Kidney (tissue), 14 donors: ENCODE measurements around the gene EBF3. TPM values are rescaled to one million over a fixed set of nuclear protein-coding genes. Genes with fewer than 3 reads are reported as not detected.

Experiments
- DNase-seq, 5 donors: peaks; one replicate each; pipeline ENCODE4 v3.0.0-alpha.2; 2013 to 2020
- FAIRE-seq: peaks from 2 replicates; lab custom pipeline; 2012; peaks lifted over from hg19 to GRCh38; lab: Jason Lieb, UNC
- H3K27ac ChIP-seq, 2 donors: one replicate each; pipeline ENCODE4 v1.7.0; 2013; ENCODE audit warnings: low read depth in 2 of 2, low read length in 2 of 2, inconsistent platforms in 1 of 2
- H3K27me3 ChIP-seq: one replicate; pipeline ENCODE4 v1.7.1; 2013; ENCODE audit warnings: low read length, inconsistent platforms; ENCODE audit not compliant: control insufficient read depth, insufficient read depth
- H3K36me3 ChIP-seq, 3 donors: one replicate each; pipeline versions ENCODE4 v1.7.0 to v1.7.1; 2013; ENCODE audit warnings: low read length in 3 of 3, control low read depth in 1 of 3, inconsistent platforms in 1 of 3; ENCODE audit not compliant: insufficient read depth in 3 of 3, control insufficient read depth in 2 of 3
- H3K4me1 ChIP-seq, 3 donors: one replicate each; pipeline versions ENCODE4 v1.7.0 to v1.7.1; 2013; ENCODE audit warnings: low read length in 3 of 3, inconsistent platforms in 1 of 3, low read depth in 1 of 3; ENCODE audit not compliant: control insufficient read depth in 2 of 3, insufficient read depth in 2 of 3
- H3K4me3 ChIP-seq, 3 donors: one replicate each; pipeline versions ENCODE4 v1.7.0 to v1.8.1; 2013; ENCODE audit warnings: low read length in 3 of 3, control low read depth in 1 of 3, inconsistent platforms in 1 of 3
- H3K9ac ChIP-seq, 3 donors: one replicate each; pipeline versions ENCODE4 v1.7.0 to v1.7.1; 2013; ENCODE audit warnings: low read length in 3 of 3, control low read depth in 1 of 3, inconsistent platforms in 1 of 3
- H3K9me3 ChIP-seq, 3 donors: one replicate each; pipeline versions ENCODE4 v1.7.0 to v1.7.1; 2013; ENCODE audit warnings: low read length in 3 of 3, control low read depth in 1 of 3, inconsistent platforms in 1 of 3; ENCODE audit not compliant: control insufficient read depth in 2 of 3, insufficient read depth in 1 of 3
- intact Hi-C: fragments of 100-400 bp; cut with DNase I; formaldehyde crosslinking; loops from one replicate; pipeline ENCODE4 v1.11.1; 2022
- polyA plus RNA-seq: library from polyadenylated mRNA; stranded (reverse); fragments of 350-450 nt; fragmentation: Illumina TruSeq; extraction: RNeasy Lipid Tissue Mini Kit (QIAGEN cat#74804); gene quantifications from one replicate; pipeline ENCODE4 v1.2.3, GENCODE V29; 2014; ENCODE audit warnings: low read depth, low replicate concordance; ENCODE audit not compliant: insufficient read depth
- total RNA-seq: library from RNA; stranded (reverse); fragmentation: NEBNext Ultra II Directional; extraction: Animal tissue kit (Norgen Biotek cat#: 25700); gene quantifications from one replicate; pipeline ENCODE4 v1.2.1, GENCODE V29; 2021
- TF ChIP-seq, protein P1 (sequence below): IDR thresholded peaks from 3 replicates; pipeline ENCODE4 v1.5.1; 2012; ENCODE audit warnings: mild to moderate bottlenecking, moderate library complexity, borderline replicate concordance; ENCODE audit not compliant: insufficient read depth; ENCODE audit errors: extremely low read depth
- donor health status: control.
- donor health status: control.
- donor health status: control.
- donor health status: control.
- donor health status: control.
- donor health status: DM: yes; HTN: yes; CAD: no.
- donor health status: Normal renal cell carcinoma (clear cell type).

EBF3 gene
- total and polyA plus RNA-seq, 2 donors from 2014 or later: 0.09 to 0.98 TPM

DNA sequence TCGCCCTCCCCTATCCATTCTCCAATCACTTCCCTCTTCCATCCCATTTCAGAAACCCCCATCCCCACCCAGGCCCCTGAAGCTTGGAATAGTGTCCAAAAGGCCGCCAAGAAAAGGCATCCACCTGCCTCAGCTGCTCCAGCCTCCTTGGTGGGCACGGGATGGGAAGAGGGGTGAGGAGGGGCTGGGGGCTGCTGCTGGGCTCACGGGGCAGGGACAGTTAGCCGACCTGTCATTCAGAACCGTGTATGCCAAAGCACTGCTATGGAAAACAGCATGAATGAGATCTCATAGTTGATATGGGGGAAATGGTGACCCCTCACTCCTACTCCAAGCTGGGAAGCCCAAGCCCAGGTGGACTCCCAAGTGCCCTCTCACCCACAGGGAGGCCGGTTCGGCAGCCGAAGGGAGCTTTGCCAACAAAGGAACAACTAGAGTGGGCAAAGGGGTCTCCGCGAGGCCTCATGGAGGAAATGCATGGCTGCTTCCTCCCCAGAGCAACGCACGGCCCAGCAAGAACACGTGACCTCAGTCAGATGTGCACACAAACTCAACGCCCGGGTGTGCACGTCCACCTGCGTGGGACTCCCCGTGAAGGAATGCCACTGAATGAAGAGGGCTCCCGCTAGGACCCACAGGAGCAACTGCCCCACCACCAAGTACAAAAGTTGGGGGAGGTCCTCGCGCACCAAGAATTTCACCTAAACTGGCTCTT, 52.5 kb downstream of the EBF3 start:
- DNase-seq: no peak
- no peak for FAIRE-seq
- H3K36me3 ChIP-seq: no peaks in the 10 kb centered on the region
- H3K9me3 ChIP-seq: no peaks in the 10 kb centered on the region
- intact Hi-C loops: no loop called here
- no peak overlapping the region for H3K9ac ChIP-seq
- no peak overlapping the region for H3K27ac ChIP-seq
- no peaks in the 10 kb centered on the region for H3K27me3 ChIP-seq
- TF ChIP-seq, protein P1, sequence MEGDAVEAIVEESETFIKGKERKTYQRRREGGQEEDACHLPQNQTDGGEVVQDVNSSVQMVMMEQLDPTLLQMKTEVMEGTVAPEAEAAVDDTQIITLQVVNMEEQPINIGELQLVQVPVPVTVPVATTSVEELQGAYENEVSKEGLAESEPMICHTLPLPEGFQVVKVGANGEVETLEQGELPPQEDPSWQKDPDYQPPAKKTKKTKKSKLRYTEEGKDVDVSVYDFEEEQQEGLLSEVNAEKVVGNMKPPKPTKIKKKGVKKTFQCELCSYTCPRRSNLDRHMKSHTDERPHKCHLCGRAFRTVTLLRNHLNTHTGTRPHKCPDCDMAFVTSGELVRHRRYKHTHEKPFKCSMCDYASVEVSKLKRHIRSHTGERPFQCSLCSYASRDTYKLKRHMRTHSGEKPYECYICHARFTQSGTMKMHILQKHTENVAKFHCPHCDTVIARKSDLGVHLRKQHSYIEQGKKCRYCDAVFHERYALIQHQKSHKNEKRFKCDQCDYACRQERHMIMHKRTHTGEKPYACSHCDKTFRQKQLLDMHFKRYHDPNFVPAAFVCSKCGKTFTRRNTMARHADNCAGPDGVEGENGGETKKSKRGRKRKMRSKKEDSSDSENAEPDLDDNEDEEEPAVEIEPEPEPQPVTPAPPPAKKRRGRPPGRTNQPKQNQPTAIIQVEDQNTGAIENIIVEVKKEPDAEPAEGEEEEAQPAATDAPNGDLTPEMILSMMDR: no peak
- no peaks in the 10 kb centered on the region for H3K4me1 ChIP-seq
- H3K4me3 ChIP-seq: no peak overlapping the region

GRCh38 chr10:129910861-129911260, 53.2 kb downstream of the EBF3 start:
- Histone ChIP-seq H3K27me3 (no peaks in the 10 kb centered on the region), H3K4me3 (no peak overlapping the region), H3K9me3 (no peaks in the 10 kb centered on the region), H3K27ac (no peak overlapping the region), H3K9ac (no peak overlapping the region), H3K4me1 (no peaks in the 10 kb centered on the region), H3K36me3 (no peaks in the 10 kb centered on the region)
- TF ChIP-seq, protein P1: no peak
- FAIRE-seq (no peak), DNase-seq (no peak)
- intact Hi-C loops: no loop called here

DNA sequence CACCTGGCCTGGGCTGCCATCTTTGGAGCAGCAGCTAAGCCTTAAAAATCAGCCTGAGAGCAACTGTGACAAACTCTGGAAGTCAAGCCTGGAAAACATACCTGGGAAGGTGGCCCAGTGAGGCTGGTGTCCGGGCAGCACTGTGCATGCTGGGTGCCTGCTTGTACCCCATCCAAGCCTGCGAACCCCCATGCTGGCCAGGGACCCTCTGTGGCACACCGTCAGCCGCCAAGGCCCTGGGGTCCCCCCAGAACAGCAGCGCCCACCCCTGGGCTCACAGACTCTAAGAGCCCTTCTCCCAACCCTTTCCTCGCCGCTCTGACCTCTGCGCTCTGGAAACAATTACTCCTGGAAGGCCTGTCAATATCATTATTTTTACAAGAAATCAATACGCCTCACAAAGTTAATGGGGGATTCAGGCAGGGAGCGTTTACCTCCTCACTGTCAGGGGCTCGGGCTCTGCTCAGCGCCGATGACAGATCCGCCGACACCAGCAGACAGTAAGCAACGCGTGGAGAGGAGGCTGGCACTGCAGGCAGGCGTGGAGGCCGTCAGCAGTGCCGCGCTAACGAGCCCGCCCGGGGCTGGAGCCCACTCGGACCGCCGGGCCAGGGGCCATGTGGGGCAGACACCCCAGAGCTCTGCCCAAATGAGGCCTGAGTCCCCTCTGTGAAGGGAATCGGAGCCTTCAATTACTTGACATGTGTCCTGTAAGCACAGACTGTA, 54.4 kb downstream of the EBF3 start:
- no peaks in the 10 kb centered on the region for H3K9me3 ChIP-seq

More for the DNA sequence above, 54.4 kb downstream of the EBF3 start:
- intact Hi-C loops: no loop called here
- TF ChIP-seq, protein P1: no peak
- H3K4me1 ChIP-seq: no peaks in the 10 kb centered on the region
- DNase-seq (no peak), FAIRE-seq (no peak)
- H3K27ac ChIP-seq: no peak overlapping the region
- H3K9ac ChIP-seq: no peak overlapping the region
- no peaks in the 10 kb centered on the region for H3K27me3 ChIP-seq
- no peaks in the 10 kb centered on the region for H3K36me3 ChIP-seq
- H3K4me3 ChIP-seq: no peak overlapping the region
